ENCODE measurements around the gene SIN3B.

The SIN3B gene

DNA sequence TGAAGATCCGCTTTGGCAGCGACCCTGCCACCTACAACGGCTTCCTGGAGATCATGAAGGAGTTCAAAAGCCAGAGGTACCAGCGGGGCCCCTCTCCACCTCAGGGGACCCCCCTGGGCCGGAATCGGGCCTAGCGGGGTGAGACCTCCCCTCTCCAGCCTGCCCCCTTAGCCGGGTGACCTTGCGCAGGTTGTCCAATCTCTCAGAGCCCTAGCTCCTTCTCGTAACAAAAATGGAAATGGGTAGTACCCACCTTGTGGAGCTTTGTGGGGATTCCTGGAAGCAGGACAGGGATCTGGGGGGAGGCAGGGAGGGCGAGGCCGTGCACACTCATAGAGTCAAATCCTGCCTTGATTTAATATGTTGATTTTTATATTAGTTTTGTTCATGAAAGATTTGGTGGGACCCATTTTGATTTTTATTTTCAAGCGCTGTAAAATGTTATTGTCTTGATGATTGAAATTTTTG lies 658 bp downstream of the SIN3B start:
- no peak for DNase-seq

DNA sequence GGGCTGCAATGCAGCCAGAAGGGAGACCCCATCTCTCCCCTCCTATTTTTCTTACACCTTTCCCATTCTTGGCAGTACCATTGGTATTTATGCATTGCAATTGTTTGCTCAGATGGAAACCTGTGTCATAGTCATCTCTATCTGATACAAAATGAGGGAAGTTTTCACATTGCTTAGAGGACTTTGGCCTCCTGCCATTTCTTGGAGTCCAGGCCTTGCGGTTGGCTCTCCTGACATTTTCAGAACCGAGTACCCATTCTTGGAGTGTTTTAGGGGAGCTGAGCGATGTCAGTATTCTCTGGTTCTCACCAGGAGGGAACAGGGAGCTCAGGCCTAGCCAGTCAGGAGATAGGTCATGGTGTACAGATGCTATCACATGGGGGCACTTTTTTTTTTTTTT lies 1.5 kb downstream of the SIN3B start:
- no peak for DNase-seq

DNA sequence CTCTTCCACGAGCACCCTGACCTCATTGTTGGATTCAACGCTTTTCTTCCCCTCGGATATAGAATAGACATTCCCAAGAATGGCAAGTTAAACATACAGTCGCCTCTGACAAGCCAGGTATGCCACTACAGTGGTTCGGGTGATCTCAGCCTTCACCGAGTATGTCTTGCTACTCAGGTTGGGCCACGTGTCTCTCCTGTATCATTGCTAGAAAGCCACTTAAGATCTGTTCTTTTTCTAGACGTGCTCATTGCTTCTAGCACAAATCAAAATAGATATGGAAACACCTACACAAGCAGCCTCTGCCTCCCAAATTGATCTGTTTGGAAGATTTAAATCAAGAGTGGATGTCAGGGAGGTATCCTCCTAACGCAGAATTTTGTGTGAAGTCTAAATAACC lies 2.3 kb downstream of the SIN3B start:
- no peak for DNase-seq

DNA sequence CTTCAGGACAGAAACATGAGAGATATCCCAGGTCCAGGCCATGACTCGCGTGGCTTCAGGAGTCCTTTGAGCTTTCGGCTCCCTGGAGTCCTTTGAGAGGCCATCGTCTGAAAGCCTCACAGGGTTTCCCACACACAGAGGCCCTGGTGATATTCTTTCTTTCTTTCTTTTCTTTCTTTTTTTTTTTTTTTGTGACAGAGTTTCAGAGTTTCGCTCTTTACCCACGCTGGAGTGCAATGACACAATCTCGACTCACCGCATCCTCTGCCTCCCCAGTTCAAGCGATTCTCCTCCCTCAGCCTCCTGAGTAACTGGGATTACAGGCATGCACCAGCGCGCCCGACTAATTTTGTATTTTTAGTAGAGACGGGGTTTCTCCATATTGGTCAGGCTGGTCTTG lies 5.5 kb downstream of the SIN3B start:
- no peak for DNase-seq

DNA sequence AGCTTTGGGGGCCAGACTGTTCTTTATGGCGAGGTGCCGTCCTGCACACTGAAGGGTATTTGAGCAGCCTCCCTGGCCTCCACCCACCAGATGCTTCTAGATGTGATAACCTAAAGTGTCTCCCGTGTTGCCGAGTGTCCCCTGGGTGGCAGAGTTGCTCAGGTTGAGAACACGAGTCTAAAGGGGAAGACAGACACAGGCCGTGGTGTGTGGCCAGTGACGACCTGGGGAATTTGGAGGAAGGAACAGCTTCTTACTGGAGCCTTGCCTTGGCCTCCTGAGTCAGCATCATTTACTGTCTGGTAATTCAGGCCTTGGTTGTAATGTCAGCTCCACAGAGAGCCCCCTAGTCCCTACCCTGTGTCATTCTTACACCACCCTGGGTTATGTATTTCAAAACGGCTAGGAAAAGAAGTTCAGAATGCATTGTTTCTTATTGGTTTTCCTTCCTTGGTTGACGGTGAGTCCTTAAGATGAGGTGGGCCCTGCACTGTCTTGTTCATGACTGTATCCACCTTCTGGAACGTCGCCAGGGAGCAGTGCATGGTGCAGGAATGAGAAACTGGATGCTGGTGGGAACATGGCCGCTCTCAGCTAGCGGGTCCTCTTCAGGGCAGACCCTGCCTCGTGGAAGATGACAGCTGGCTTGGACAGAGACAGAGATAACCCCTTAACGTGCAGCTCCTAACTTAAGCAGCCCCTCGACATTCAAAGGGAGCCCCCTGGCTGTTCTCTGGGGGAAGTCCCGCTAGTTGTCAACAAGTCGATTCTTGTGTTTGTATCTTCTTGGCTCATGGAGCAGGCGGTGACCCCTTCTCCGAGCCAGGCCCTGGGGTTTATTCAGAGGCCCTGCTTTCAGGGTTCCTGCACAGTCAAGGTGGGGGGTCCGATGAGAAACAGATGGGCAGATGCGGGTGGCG lies 7.2 kb downstream of the SIN3B start:
- DNase-seq: no peak

DNA sequence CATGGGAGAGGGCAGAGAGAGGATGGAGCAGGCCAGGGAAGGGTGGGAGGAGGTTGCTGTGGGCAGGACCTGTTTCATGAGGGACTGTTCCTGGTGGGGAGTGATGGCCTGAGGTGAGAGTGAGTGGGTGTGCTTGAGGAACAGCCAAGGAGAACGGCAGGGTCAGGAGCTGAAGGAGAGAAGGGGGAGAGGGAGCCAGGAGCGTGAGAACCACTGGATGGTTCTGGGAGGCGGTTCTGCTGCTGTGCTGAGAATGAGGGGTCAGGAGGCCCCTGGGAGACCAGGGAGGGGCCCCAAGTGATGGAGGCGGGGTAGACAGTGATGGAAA lies 7.8 kb downstream of the SIN3B start:
- no peak for DNase-seq

DNA sequence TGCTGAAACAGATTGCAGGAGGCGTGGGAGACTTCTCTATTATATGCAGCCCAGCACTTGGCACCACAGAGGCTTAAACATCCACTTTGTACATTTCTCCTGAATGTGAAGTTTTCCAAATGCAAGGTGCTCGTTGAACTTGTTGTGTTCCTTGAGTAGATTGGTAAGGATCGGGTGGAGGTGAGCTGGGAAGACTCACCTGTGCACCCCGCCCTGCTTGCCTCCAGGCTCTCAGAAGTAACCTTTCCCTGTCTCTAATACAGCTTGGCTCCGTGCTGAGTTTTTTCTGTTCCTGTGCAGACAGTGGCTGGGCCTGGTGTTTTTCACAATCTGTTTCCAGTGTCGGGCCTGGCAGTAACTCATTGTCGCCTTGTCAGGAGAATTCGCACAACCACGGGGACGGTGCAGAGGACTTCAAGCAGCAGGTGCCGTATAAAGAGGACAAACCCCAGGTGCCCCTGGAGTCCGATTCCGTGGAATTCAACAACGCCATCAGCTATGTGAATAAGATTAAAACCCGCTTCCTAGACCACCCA lies 12.3 kb downstream of the SIN3B start:
- DNase-seq: no peak

DNA sequence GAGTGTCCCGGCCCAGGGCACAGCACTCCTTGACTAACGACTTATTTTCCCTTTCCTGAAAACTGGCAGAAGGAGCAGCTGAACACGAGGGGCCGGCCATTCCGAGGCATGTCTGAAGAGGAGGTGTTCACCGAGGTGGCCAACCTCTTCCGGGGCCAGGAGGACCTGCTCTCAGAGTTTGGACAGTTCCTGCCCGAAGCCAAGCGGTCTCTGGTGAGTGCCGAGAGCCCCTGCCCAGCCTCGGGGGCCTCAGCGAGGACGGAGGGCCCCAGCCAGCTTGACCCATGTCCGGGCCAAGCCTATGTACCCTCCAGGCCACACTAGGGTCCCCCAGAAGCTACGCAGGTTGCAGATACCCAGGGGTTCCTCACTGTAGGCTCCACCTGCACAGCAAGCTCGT lies 17.7 kb downstream of the SIN3B start:
- DNase-seq: no peak

DNA sequence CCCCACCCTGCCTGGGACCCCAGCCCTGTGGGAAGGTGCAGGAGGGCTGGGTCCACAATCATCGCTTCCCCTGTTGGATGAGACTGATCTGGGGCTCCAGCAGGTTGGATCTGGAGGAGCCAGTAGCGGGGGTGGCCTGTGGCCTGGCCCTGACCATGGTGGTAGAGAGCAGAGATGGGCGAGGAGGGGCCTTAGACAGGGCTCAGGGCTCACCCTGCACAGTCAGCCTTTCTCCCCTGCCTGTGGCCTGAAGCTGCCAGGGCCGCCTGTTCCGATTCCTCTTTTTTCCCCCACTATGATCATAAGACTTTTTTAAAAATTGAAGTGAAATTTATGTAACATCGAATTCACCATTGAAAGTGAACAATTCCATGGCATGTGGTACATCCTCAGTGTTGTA lies 18.2 kb downstream of the SIN3B start:
- DNase-seq: no peak

DNA sequence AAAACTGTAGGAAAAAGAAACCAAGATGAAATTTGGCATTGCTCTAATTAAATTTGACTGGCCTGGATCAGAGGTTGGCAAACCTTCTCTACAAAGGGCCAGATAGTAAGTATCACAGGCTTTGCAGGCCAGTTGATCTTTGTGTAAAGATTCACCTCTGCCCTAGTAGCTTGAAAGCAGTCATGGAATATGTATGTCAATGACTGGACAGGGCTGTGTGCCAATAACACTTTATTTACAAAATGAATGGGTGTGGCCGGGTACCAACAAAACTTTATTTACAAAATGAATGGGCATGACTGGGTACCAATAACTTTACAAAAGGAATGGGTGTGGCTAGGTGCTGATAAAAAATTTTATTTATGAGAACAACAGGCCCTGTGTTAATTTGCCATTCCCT lies 20.0 kb downstream of the SIN3B start:
- DNase-seq: peak; percentile 16

DNA sequence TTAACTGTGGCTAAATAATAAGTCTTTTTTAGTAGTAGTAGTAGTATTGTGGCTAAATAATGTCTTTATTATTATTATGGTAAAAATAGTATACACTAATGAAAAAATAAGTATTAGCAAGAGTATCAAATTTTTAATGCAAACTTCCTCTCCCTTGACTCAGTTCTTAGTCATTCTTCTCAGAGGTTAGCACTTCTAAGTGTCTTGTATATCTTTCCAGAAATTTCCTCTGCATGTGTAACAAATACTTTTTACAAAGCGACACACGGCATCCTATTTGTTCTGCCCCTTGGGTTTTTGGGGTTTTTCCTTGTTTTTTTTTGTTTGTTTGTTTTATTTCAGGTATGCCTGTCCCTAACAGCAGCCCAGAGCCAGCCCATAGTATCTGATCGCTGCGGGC lies 20.9 kb downstream of the SIN3B start:
- DNase-seq: no peak

DNA sequence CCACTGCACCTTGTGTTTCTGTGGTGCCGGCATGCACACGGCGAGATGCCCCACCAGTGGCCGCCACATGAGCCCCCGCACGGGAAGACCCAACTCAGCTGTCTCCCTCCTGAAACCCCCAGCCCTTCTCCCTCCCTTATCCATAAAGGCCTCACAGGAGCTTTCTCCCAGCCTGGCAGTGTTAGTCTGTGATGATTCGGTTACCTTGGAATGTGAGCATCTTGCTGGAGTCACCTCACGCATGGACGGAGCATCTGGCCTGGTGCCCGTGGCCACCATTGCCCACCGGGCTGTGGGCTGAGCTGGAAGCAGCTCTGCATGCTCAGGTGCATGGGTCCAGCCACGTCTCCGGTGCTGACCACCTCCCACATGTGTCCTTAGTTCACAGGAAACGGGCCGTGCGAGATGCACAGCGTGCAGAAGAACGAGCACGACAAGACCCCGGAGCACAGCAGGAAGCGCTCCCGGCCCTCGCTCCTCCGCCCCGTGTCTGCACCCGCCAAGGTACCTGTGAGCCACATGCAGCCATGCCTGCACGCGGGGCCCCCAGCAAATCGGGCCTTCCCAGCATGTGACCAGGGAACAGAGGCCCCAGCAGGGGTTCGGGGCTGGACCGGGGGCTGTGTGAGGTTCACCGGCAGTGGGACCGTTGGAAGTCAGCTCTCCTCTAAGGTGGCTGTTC lies 22.0 kb downstream of the SIN3B start:
- DNase-seq: no peak

DNA sequence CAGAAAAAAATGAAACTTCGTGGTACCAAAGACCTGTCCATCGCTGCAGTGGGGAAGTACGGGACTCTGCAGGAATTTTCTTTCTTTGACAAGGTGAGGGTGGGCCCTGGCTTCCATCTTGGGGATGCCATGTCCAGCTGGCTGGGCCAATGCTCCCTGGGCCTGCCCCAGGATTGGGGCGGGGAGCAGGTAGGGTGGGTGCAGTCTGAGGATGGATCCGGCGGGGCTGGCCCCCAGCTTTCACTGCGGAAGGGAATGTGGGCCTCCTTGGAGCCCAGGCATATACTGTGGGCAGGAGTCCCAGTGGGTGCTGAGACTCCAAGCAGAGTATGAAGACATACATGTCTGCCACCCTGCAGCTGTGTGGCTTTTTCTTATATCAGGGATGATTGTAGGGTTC lies 23.9 kb downstream of the SIN3B start:
- DNase-seq: no peak

DNA sequence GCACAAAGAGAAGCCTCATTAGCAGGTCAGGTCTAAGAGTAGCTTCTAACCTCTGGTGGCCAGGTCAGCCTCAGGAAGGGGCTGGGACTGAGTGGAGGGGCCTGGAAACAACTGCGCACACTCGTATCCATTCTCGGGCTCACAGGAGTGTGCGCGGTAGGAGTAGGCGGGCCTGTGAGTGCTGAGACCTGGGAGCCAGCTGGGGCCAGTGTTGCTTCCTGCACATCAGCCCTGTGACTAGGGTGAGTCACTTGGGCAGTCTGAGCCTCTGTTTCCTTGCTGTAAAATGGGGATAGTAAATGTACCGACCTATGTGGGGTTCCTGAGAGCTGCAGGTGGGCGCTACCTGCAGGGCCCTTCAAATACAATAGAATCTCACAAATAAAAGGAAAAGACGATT lies 26.9 kb downstream of the SIN3B start:
- no peak for DNase-seq

DNA sequence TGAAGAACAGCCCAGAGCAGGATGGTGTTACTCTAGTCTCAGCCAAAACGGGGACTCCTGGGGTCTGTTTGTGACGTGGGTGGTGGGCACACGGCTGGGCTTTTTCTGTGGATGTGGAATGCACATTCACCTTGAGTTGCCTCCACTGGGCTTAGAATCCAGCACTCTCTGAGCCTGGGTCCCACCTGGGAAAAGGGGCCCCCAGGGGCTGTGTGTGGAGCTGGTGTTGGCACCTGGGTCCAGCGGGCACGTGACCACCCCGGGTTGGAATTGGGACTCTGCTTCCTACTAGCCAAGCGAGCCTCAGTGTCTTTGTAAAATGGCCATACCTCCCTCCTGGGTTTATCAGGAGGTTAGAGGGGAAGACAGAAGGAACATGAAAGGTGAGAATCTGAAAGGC lies 30.4 kb downstream of the SIN3B start:
- DNase-seq: no peak

DNA sequence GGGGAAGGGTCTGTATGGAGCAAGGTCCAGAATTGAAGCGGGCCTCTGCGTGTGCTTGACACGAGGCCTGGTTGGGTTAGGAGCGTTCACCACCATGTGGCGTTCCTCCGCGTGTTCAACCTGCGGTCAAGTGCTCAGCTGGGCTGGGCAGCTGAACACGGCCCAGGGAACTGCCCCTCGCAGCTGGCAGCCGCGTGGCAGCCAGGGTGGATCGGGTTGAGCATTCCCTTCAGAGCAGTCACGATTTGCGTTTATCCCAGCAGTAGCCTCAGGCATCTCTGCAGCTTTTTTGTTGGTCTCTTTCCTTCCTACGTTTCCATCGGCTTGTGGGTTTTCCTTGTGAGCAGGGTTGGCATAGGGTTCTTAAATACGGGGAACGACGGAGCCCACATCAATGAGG lies 30.9 kb downstream of the SIN3B start:
- no peak for DNase-seq

DNA sequence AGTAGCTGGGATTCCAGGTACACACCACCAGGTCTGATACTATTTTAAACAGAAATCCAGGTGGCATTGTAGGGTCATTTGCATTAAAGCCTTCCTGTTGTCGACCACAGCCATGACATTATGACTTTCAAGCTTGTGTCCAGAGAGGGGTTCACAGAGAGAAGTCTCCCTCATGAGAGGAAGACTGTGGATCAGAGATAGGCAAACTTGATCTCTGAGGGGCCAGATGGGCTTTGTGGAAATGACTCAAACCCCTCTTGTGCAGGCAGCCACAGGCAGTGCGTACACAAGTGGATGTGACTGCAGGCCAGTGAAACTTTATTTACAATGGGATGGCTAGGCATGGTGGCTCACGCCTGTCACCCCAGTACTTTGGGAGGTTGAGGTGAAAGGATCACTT lies 31.8 kb downstream of the SIN3B start:
- DNase-seq: no peak

DNA sequence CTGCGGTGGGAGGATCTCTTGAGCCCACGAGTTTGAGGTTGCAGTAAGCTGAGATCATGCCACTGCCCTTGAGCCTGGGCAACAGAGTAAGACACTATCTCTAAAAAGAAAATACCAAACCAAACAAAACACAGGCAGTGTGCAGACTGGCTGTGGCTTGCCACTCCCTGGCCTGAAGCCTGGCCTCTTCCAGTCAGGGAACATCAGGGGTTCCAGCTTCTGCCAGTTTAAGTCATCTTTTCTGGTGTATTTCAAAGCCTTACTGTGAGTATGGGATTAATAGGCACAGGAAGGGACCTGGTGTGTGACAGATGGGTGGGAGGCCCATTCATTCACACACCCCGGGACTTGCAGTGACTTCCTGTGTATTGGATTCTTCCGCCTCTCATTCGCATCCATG lies 32.6 kb downstream of the SIN3B start:
- peak; percentile 15 for DNase-seq

DNA sequence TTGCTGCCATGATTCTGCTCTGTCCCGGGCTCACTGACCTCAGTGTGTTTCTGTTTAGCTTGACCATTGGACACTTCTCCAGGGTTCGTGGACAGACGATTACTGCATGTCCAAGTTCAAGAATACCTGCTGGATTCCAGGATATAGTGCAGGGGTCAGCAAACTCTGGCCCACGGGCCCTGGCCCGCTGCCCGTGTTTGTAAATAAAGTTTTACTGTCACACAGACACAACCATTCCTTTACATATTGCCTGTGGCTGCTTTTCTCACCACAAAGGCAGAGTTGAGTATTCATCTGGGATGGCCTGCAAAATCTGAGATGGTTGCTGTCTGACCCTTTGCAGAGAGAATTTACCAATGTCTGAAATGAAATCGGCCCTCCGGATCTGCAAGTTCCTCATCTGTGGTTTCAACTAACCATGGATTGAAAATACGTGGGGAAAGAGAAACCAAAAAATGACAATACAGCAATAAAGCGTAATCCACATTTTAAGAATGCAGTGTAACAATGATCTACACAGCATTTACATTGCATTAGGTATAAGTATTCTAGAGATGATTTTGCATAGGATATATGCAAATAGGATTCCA lies 33.7 kb downstream of the SIN3B start:
- no peak for DNase-seq

DNA sequence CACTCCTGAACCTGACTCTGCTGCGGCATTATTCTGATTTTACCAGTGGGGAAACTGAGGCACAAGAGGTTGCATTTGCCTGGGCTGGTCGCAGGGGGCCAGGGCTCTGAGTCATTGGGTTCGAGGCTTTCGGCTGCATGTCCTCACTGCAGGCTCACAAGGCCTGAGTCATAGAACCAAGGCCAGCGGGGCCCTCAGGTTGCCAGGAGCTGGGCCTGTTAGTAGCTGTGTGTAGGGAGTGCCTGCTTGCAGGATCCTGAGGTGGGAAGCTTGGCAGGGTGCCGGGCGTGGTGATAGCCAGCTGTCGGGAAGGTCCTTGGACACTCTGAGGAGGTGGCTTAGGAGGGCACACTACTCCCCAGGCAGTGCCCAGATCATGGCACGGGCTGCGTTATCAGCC lies 38.0 kb downstream of the SIN3B start:
- DNase-seq: no peak

DNA sequence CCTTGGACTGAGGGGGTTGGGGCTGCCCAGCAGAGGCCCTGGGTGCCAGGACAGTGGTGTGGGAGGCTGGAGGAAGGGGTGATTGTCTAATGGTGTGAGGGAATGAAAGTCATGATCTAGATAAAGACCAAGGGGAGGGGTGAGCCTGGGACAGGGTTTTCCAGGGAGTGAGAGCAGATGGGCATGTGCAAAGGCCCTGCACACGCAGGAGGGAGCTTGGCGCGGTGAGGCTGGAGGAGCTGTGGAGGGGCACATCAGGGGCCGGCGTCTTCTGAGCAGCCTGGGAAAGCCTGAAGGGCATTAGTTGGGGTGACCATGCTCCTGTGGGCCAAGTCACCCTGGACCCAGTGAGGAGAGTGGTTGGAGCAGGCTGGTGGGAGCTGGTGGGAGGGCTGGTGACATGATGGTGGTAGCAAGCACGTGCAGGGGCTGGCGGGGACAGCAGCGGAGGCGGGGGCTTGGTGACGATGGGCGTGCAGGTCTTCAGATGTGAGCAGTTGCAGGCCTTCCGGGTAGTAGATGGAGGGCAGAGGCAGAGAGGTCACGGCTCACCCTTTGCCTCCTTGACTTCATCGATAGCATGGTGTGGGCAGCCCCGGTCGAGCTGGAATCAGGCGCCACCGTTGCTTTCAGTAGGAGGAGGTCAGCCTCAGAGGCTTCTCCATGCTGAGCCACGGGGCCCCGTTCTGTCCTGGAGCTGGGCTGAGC lies 39.4 kb downstream of the SIN3B start:
- no peak for DNase-seq

DNA sequence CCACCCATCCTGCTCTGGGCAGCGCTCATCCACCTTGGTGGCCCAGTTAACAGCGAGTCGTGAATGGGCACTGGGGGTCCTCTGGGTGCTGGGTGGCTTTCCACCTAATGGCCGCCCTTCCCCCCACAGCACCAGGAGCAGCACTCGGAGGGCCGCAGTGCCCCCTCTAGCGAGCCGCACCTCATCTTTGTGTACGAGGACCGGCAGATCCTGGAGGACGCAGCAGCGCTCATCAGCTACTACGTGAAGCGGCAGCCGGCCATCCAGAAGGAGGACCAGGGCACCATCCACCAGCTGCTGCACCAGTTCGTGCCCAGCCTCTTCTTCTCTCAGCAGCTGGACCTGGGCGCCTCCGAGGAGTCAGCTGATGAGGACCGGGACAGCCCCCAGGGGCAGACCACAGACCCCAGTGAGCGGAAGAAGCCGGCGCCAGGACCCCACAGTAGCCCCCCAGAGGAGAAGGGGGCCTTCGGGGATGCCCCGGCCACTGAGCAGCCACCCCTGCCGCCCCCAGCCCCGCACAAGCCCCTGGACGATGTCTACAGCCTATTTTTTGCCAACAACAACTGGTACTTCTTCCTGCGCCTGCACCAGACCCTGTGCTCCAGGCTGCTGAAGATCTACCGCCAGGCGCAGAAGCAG lies 40.3 kb downstream of the SIN3B start:
- no peak for DNase-seq

DNA sequence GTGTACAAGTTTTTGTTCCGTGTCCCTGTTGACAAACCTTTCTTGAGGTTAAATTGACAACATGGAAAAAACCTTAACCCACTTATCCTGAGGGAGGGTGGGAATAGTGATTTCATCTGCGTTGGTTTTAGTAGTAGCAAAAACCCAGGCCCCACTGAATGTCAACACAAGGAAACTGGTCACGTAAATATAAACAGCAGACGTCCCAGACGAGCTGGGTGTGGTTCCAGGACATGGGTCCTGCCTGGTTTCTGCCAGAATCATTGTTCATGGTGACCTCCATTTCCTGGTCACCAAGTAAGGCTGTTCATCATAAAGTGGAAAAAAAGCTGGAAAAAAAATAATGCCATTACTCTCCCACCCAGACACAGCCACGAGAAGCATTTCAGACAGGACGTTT lies 42.7 kb downstream of the SIN3B start:
- DNase-seq: no peak
